ENCODE data around the gene RYR2.

- TF ChIP-seq CTCF (IDR thresholded peaks at IDR 0.05): no peak
- TF ChIP-seq POLR2A (IDR thresholded peaks at IDR 0.05): no peak
Measured at GRCh38 chr1:237566581-237566980, 524.6 kb downstream of the RYR2 start.

All from esophagus squamous epithelium (tissue), 4 donors.